ENCODE measurements around the gene RASA4B. TPM values are rescaled to one million over a fixed set of nuclear protein-coding genes. Genes with fewer than 3 reads are reported as not detected.
"Not testable (repeated sequence)": the region's sequence is repeated elsewhere in the genome, so short reads cannot be mapped to it uniquely, and the experiment has no call there.

Gene RASA4B
- total and polyA plus RNA-seq, 4 donors: 7.3 to 24.6 (median 10.5) TPM

DNA sequence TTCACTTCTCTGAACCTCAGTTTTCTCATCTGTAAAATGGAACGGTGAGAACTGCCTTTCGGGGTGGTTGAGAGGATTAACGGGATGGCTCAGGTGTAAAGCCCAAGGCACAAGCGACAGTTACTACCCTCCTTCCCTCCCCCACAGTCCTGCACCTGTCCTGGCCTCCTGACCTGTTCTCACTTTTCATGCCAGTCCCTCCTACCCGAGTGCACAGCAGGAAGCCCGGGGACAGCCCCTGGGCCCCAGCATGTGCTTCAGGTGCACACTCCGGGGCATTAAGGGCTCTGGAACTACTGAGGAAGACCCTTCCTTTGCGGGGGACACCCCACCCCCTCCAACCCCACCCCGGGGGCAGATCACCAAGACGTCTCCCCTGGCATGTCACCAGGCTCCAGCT is 626 bp downstream of the RASA4B start:
- H3K9me3 ChIP-seq (ENCODE audit: control insufficient read depth in 4 of 4, insufficient read depth in 3 of 4, low read length in 3 of 4); ATAC-seq (ENCODE audit: insufficient read depth, low FRiP score); H3K4me1 ChIP-seq (ENCODE audit: control insufficient read depth in 5 of 5, insufficient read depth in 5 of 5, low read length in 5 of 5); H3K27ac ChIP-seq (ENCODE audit: low read depth in 1 of 2, low read length in 1 of 2); DNase-seq; H3K27me3 ChIP-seq (ENCODE audit: control insufficient read depth in 3 of 3, insufficient read depth in 3 of 3, low read length in 2 of 3); H3K9ac ChIP-seq (ENCODE audit: insufficient read depth in 1 of 2, low read length in 2 of 2); H3K4me3 ChIP-seq; H3K36me3 ChIP-seq (ENCODE audit: control insufficient read depth in 4 of 4, insufficient read depth in 4 of 4, low read length in 4 of 4): not testable (repeated sequence)
- WGBS, 2 donors: no CpG with 5 or more reads among the region's 10 CpGs

DNA sequence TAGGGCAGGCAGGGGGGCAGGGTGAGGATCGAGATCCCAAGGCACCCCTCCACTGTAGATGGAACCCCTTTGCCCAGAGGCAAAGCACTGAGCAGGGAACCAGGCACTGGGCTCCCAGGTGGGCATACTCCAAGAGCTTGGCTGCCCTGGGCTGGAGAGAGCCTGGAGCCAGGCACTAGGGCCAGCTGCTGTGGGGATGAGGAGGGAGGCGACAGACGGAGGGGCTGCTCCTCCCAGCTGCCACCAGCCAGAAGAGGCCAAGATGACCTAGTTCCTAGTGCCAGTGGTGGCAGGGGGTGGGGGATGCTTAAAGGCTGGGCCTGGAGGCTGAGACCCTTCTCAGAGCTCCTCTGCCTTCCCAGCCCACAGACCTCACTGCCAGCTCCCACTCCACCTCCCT is 1.7 kb downstream of the RASA4B start:
- DNase-seq; H3K27ac ChIP-seq (ENCODE audit: low read depth in 1 of 2, low read length in 1 of 2); H3K9ac ChIP-seq (ENCODE audit: insufficient read depth in 1 of 2, low read length in 2 of 2); H3K4me1 ChIP-seq (ENCODE audit: control insufficient read depth in 5 of 5, insufficient read depth in 5 of 5, low read length in 5 of 5); H3K27me3 ChIP-seq (ENCODE audit: control insufficient read depth in 3 of 3, insufficient read depth in 3 of 3, low read length in 2 of 3); ATAC-seq (ENCODE audit: insufficient read depth, low FRiP score); H3K4me3 ChIP-seq; H3K36me3 ChIP-seq (ENCODE audit: control insufficient read depth in 4 of 4, insufficient read depth in 4 of 4, low read length in 4 of 4); H3K9me3 ChIP-seq (ENCODE audit: control insufficient read depth in 4 of 4, insufficient read depth in 3 of 4, low read length in 3 of 4): not testable (repeated sequence)
- no CpG with 5 or more reads among the region's 3 CpGs for WGBS, 2 donors

DNA sequence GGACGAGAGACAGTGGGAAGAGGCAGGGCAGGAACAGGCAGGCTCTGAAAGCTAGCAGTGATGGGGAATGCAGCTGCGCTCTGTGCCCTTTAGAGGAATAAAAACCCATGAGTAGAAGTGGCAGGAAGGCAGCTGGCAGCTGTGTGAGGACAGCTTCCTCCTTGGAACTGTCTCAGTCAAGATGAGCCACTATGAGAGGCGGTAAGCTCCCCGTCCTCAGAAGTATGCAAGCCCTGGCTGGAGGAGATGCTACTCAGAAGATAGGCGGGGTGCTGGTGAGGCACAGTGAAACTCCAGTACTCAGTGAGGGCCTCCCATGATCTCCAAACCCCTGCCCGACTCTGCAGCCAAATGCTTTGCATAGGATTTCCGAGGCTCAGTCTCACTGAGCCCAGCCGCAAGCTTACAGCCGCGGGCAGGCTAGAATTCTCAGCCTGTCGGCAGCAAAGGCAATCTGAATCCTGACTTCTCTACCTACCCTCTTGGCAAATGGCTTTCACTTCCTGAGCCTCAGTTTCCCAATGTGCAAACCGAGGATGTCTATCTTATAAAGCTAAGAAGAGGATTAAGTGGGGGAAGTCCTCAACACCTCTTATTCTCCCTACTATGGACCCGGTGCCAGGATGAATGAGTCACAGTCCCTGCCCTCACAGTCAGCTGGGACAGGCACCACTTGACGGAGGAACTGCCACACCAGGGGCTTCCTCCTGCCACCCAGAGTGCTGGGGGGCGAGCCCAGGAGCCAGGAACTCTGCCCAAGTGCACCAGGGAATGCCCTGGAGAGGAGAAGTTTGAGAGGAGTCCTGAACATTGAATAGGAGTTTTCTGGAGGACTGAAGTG is 2.5 kb downstream of the RASA4B start:
- DNase-seq; H3K9me3 ChIP-seq (ENCODE audit: control insufficient read depth in 4 of 4, insufficient read depth in 3 of 4, low read length in 3 of 4); H3K4me1 ChIP-seq (ENCODE audit: control insufficient read depth in 5 of 5, insufficient read depth in 5 of 5, low read length in 5 of 5); H3K36me3 ChIP-seq (ENCODE audit: control insufficient read depth in 4 of 4, insufficient read depth in 4 of 4, low read length in 4 of 4); H3K9ac ChIP-seq (ENCODE audit: insufficient read depth in 1 of 2, low read length in 2 of 2); H3K4me3 ChIP-seq; H3K27me3 ChIP-seq (ENCODE audit: control insufficient read depth in 3 of 3, insufficient read depth in 3 of 3, low read length in 2 of 3); H3K27ac ChIP-seq (ENCODE audit: low read depth in 1 of 2, low read length in 1 of 2): not testable (repeated sequence)
- 32 to 43% methylated on average over 2 of the region's 15 CpGs for WGBS, 2 donors
- peak; percentile 30 for ATAC-seq (ENCODE audit: insufficient read depth, low FRiP score)

DNA sequence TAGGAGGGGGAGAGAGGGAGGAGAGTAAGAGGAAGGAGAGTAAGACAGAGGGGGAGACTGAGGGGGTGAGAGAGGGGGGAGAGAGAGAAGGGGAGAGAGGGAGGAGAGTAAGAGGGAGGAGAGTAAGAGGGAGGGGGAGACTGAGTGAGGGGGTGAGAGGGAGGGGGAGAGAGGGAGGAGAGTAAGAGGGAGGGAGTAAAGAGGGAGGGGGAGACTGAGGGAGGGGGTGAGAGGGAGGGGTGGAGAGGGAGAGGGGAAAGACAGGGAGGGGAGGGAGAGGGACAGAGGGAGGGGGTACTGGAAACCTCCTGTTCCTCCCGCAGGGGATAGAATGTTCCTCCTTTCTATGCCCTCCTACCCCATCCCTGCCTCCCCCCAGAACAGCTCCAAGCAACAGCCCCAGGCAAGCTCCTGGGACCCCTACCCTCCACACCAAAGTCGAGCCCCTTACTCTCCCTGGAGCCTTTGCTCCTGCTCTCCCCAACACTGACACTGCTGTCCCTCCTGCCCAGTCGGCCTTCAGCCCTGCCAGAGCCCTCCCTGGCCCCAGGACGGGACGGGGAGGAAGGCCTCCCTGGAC is 4.8 kb downstream of the RASA4B start:
- not testable (repeated sequence) for H3K4me3 ChIP-seq; H3K4me1 ChIP-seq (ENCODE audit: control insufficient read depth in 5 of 5, insufficient read depth in 5 of 5, low read length in 5 of 5); H3K27me3 ChIP-seq (ENCODE audit: control insufficient read depth in 3 of 3, insufficient read depth in 3 of 3, low read length in 2 of 3); H3K36me3 ChIP-seq (ENCODE audit: control insufficient read depth in 4 of 4, insufficient read depth in 4 of 4, low read length in 4 of 4); H3K9me3 ChIP-seq (ENCODE audit: control insufficient read depth in 4 of 4, insufficient read depth in 3 of 4, low read length in 3 of 4); H3K9ac ChIP-seq (ENCODE audit: insufficient read depth in 1 of 2, low read length in 2 of 2); ATAC-seq (ENCODE audit: insufficient read depth, low FRiP score)
- 11 to 17% methylated on average over 4 to 5 of the region's 5 CpGs for WGBS, 2 donors
- peak; percentile 79 to 94 (median 85) for DNase-seq
- peak overlapping the region in 1 of 2 donors; percentile 91 for H3K27ac ChIP-seq (ENCODE audit: low read depth in 1 of 2, low read length in 1 of 2)

- H3K27me3 ChIP-seq (ENCODE audit: control insufficient read depth in 3 of 3, insufficient read depth in 3 of 3, low read length in 2 of 3); H3K9me3 ChIP-seq (ENCODE audit: control insufficient read depth in 4 of 4, insufficient read depth in 3 of 4, low read length in 3 of 4); H3K27ac ChIP-seq (ENCODE audit: low read depth in 1 of 2, low read length in 1 of 2); DNase-seq; H3K4me1 ChIP-seq (ENCODE audit: control insufficient read depth in 5 of 5, insufficient read depth in 5 of 5, low read length in 5 of 5); H3K9ac ChIP-seq (ENCODE audit: insufficient read depth in 1 of 2, low read length in 2 of 2); H3K4me3 ChIP-seq; H3K36me3 ChIP-seq (ENCODE audit: control insufficient read depth in 4 of 4, insufficient read depth in 4 of 4, low read length in 4 of 4): not testable (repeated sequence)
- no CpG with 5 or more reads among the region's 30 CpGs for WGBS, 2 donors
- ATAC-seq (ENCODE audit: insufficient read depth, low FRiP score): peak; percentile 48
Observed at GRCh38 chr7:102511860-102512522, 5.6 kb downstream of the RASA4B start.

DNA sequence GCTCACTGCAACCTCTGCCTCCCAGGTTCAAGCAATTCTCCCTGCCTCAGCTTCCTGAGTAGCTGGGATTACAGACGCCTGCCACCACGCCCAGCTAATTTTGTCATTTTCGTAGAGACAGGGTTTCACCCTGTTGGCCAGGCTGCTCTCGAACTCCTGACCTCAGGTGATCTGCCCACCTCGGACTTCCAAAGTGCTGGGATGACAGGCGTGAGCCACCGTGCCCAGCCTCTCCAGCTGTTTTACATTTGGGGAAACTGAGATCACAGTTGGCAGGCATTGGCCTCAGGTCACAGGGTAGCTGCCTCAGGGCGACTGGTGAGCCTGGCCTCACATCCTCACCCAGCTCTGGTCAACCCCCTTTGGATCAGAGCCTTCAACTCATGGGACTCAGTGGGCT is 7.0 kb downstream of the RASA4B start:
- H3K9ac ChIP-seq (ENCODE audit: insufficient read depth in 1 of 2, low read length in 2 of 2); H3K27ac ChIP-seq (ENCODE audit: low read depth in 1 of 2, low read length in 1 of 2); H3K36me3 ChIP-seq (ENCODE audit: control insufficient read depth in 4 of 4, insufficient read depth in 4 of 4, low read length in 4 of 4); H3K27me3 ChIP-seq (ENCODE audit: control insufficient read depth in 3 of 3, insufficient read depth in 3 of 3, low read length in 2 of 3); H3K4me1 ChIP-seq (ENCODE audit: control insufficient read depth in 5 of 5, insufficient read depth in 5 of 5, low read length in 5 of 5); H3K9me3 ChIP-seq (ENCODE audit: control insufficient read depth in 4 of 4, insufficient read depth in 3 of 4, low read length in 3 of 4); H3K4me3 ChIP-seq; DNase-seq; ATAC-seq (ENCODE audit: insufficient read depth, low FRiP score): not testable (repeated sequence)
- WGBS, 2 donors: 70 to 77% methylated on average over 4 to 5 of the region's 8 CpGs

- not testable (repeated sequence) for H3K4me1 ChIP-seq (ENCODE audit: control insufficient read depth in 5 of 5, insufficient read depth in 5 of 5, low read length in 5 of 5); H3K27me3 ChIP-seq (ENCODE audit: control insufficient read depth in 3 of 3, insufficient read depth in 3 of 3, low read length in 2 of 3); H3K4me3 ChIP-seq; H3K9me3 ChIP-seq (ENCODE audit: control insufficient read depth in 4 of 4, insufficient read depth in 3 of 4, low read length in 3 of 4); H3K36me3 ChIP-seq (ENCODE audit: control insufficient read depth in 4 of 4, insufficient read depth in 4 of 4, low read length in 4 of 4); DNase-seq; H3K27ac ChIP-seq (ENCODE audit: low read depth in 1 of 2, low read length in 1 of 2); ATAC-seq (ENCODE audit: insufficient read depth, low FRiP score); H3K9ac ChIP-seq (ENCODE audit: insufficient read depth in 1 of 2, low read length in 2 of 2)
- WGBS, 2 donors: 58 to 79% methylated on average over 2 of the region's 8 CpGs
Observed at GRCh38 chr7:102507410-102508088, 10.0 kb downstream of the RASA4B start.

Data from lung (tissue), 10 donors.